Measurements from ENCODE around the gene ZBTB44. TPM values are rescaled to one million over a fixed set of nuclear protein-coding genes. Genes with fewer than 3 reads are reported as not detected.

ZBTB44 gene
- total RNA-seq, 1 experiment from 2014 or later, result 32.5 TPM

DNA sequence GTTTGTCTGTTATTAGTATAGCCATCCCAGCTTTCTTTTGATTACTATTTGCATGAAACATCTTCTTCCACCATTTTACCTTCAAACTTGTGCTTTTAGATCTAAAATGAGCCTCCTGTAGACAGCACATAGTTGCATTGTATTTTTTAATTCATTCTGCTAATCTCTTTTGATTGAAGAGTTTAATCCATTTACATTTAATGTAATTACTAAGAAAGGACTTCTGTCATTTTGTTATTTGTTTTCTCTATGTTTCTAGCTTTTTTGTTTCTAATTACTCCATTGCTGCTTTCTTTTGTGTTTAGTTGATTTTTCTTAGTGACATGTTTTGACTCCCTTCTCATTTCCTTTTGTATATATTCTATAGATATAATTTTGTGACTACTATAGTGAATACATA lies 43.7 kb upstream of the ZBTB44 start:
- DNase-seq (ENCODE audit: low read depth, low spot score) (no peak), ATAC-seq (no peak)
- H3K4me3 ChIP-seq (replicated peaks in 1 of 2; ENCODE audit: low read depth in 1 of 2, low read length in 2 of 2), result no peak overlapping the region
- TF ChIP-seq EZH2 (IDR thresholded peaks at IDR 0.05) (no peak), POLR2A (IDR thresholded peaks at IDR 0.05; ENCODE audit: borderline replicate concordance, extremely low read depth, insufficient read depth, insufficient read length) (no peak), EGR1 (IDR thresholded peaks at IDR 0.05; ENCODE audit: low read depth) (no peak), SRF (IDR thresholded peaks at IDR 0.05; ENCODE audit: low read depth) (no peak), YY1 (IDR thresholded peaks at IDR 0.05; ENCODE audit: extremely low read depth, insufficient replicate concordance, low read depth, low read length) (no peak)
- no peaks in the 10 kb centered on the region for H3K36me3 ChIP-seq (ENCODE audit: control insufficient read depth in 1 of 2, insufficient read depth in 2 of 2, low read length in 2 of 2)
- H3K79me2 ChIP-seq (ENCODE audit: insufficient read depth, low read length), result no peaks in the 10 kb centered on the region
- H3K9ac ChIP-seq (ENCODE audit: low read length), result no peak overlapping the region
- H3K4me2 ChIP-seq (ENCODE audit: low read length), result no peak overlapping the region
- no peak overlapping the region for H2AFZ ChIP-seq (ENCODE audit: low read depth, low read length, poor library complexity, severe bottlenecking)
- H3K27me3 ChIP-seq (ENCODE audit: insufficient read depth, low read length), result no peaks in the 10 kb centered on the region
- no TSS peak for BruUV-seq (replicated peaks)
- peaks cover 0 to 4% of the 10 kb centered on the region in 2 experiments; a peak in 1 of 4 replicates for H3K9me3 ChIP-seq (ENCODE audit: control insufficient read depth in 1 of 2, insufficient read depth in 1 of 2, low read depth in 1 of 2, low read length in 2 of 2)
- POLR2A ChIA-PET, result no interaction called here
- H3K9me2 ChIP-seq (ENCODE audit: insufficient read depth), result no peaks in the 10 kb centered on the region
- H3K27ac ChIP-seq (ENCODE audit: low read depth, low read length), result no peak overlapping the region
- CTCF ChIA-PET, result no interaction called here
- H3K4me1 ChIP-seq (ENCODE audit: control insufficient read depth in 1 of 2, insufficient read depth in 2 of 2, low read length in 2 of 2), result no peaks in the 10 kb centered on the region
- intact Hi-C loops (cut with micrococcal nuclease), result no loop called here
- RAD21 ChIA-PET (ENCODE audit: low non-redundant PET in 1 of 2, low total read pairs in 2 of 2, uncharacterized antibody in 2 of 2, unreplicated experiment in 2 of 2), result no interaction called here
- no peaks in the 10 kb centered on the region for H4K20me1 ChIP-seq (ENCODE audit: insufficient read depth)

- Histone ChIP-seq H3K4me1 (ENCODE audit: control insufficient read depth in 1 of 2, insufficient read depth in 2 of 2, low read length in 2 of 2) (no peaks in the 10 kb centered on the region), H3K4me2 (ENCODE audit: low read length) (no peak overlapping the region), H3K36me3 (ENCODE audit: control insufficient read depth in 1 of 2, insufficient read depth in 2 of 2, low read length in 2 of 2) (no peaks in the 10 kb centered on the region), H3K9me2 (ENCODE audit: insufficient read depth) (no peaks in the 10 kb centered on the region), H3K27ac (ENCODE audit: low read depth, low read length) (no peak overlapping the region), H4K20me1 (ENCODE audit: insufficient read depth) (no peaks in the 10 kb centered on the region), H3K27me3 (ENCODE audit: insufficient read depth, low read length) (no peaks in the 10 kb centered on the region), H3K79me2 (ENCODE audit: insufficient read depth, low read length) (no peaks in the 10 kb centered on the region), H3K9ac (ENCODE audit: low read length) (no peak overlapping the region), H3K4me3 (replicated peaks in 1 of 2; ENCODE audit: low read depth in 1 of 2, low read length in 2 of 2) (no peak overlapping the region), H3K9me3 (ENCODE audit: control insufficient read depth in 1 of 2, insufficient read depth in 1 of 2, low read depth in 1 of 2, low read length in 2 of 2) (no peaks in the 10 kb centered on the region), H2AFZ (ENCODE audit: low read depth, low read length, poor library complexity, severe bottlenecking) (no peak overlapping the region)
- DNase-seq (ENCODE audit: low read depth, low spot score) (no peak), ATAC-seq (no peak)
- CTCF ChIA-PET, result no interaction called here
- no peak for TF ChIP-seq ELF1 (IDR thresholded peaks at IDR 0.05; ENCODE audit: borderline replicate concordance, low read depth)
- TF ChIP-seq, protein P1, sequence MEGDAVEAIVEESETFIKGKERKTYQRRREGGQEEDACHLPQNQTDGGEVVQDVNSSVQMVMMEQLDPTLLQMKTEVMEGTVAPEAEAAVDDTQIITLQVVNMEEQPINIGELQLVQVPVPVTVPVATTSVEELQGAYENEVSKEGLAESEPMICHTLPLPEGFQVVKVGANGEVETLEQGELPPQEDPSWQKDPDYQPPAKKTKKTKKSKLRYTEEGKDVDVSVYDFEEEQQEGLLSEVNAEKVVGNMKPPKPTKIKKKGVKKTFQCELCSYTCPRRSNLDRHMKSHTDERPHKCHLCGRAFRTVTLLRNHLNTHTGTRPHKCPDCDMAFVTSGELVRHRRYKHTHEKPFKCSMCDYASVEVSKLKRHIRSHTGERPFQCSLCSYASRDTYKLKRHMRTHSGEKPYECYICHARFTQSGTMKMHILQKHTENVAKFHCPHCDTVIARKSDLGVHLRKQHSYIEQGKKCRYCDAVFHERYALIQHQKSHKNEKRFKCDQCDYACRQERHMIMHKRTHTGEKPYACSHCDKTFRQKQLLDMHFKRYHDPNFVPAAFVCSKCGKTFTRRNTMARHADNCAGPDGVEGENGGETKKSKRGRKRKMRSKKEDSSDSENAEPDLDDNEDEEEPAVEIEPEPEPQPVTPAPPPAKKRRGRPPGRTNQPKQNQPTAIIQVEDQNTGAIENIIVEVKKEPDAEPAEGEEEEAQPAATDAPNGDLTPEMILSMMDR (IDR thresholded peaks at IDR 0.05 in 2 of 3, conservative IDR thresholded peaks at IDR 0.05 in 1 of 3; ENCODE audit: borderline replicate concordance in 1 of 3, insufficient read depth in 1 of 3, low read depth in 2 of 3, low read length in 2 of 3), result no peak
- intact Hi-C loops (cut with micrococcal nuclease), result no loop called here
- BruUV-seq (replicated peaks), result no TSS peak
- POLR2A ChIA-PET, result no interaction called here
- RAD21 ChIA-PET (ENCODE audit: low non-redundant PET in 1 of 2, low total read pairs in 2 of 2, uncharacterized antibody in 2 of 2, unreplicated experiment in 2 of 2), result no interaction called here
Observed at GRCh38 chr11:130347261-130347660, 32.5 kb upstream of the ZBTB44 start.
